ENCODE results near the gene RSPH6A. TPM values are rescaled to one million over a fixed set of nuclear protein-coding genes. Genes with fewer than 3 reads are reported as not detected.

The RSPH6A gene
- total and polyA plus RNA-seq, 3 experiments from 2014 or later: 0.16 to 0.22 TPM; not detected in 1

DNA sequence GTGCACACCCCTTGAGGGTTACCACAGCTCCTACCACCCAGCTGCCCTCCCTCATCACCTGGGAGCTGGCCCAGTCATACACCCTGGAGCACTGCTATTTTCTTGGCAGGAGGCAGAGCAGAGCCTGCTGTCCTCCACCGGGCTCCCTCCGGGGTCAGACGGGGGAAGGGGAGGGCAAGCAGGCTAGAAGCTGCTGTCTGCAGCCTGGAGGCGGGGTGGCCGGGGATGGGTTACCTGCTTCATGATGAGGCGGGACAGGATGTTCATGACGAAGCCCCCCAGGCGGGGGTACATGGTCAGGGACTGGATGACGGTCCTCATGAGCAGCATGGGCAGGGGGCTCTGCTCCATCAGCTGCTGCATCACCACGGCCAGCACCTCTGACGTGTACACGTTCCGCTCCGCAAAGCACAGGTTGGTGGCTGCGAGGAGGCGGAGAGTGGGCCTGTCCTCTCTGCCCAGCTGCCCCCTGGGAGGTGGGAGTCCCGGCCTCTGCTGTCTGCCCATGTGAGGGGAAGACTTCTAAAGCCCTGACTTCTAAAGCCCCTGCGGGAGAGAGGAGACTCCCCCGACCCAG lies 2.7 kb upstream of the RSPH6A start:
- DNase-seq: peak in 1 of 5 donors; percentile 51
- Histone ChIP-seq H3K27me3 (ENCODE audit: insufficient read depth, low read length, poor library complexity, severe bottlenecking) (no peaks in the 10 kb centered on the region), H3K4me3 (ENCODE audit: low read length) (no peak overlapping the region), H3K4me1 (ENCODE audit: insufficient read depth, low read length) (peaks cover 4% of the 10 kb centered on the region), H3K9me3 (ENCODE audit: low read length) (no peaks in the 10 kb centered on the region), H3K27ac (ENCODE audit: low read depth, low read length) (peak overlapping the region; percentile 24), H3K36me3 (ENCODE audit: insufficient read depth, low read length) (no peaks in the 10 kb centered on the region)
- Mint-ChIP-seq H3K36me3 (peaks cover 0 to 25% (median 2%) of the 10 kb centered on the region in 3 donors), H3K4me3 (no peak overlapping the region), H3K27me3 (peaks cover 0 to 2% of the 10 kb centered on the region in 2 donors), H3K4me1 (peaks cover 3 to 5% (median 3%) of the 10 kb centered on the region in 3 donors), H3K27ac (peak overlapping the region in 1 of 8 donors; percentile 81), H3K9me3 (no peaks in the 10 kb centered on the region)
- POLR2A ChIA-PET: no interaction called here
- CTCF ChIA-PET: interaction anchor here (0.7 to 2.0 kb wide), 11 partner anchors 12 to 447 kb away, joined by 3 to 19 read pairs (median 4); partner anchors contain the start of gene SIX5

DNA sequence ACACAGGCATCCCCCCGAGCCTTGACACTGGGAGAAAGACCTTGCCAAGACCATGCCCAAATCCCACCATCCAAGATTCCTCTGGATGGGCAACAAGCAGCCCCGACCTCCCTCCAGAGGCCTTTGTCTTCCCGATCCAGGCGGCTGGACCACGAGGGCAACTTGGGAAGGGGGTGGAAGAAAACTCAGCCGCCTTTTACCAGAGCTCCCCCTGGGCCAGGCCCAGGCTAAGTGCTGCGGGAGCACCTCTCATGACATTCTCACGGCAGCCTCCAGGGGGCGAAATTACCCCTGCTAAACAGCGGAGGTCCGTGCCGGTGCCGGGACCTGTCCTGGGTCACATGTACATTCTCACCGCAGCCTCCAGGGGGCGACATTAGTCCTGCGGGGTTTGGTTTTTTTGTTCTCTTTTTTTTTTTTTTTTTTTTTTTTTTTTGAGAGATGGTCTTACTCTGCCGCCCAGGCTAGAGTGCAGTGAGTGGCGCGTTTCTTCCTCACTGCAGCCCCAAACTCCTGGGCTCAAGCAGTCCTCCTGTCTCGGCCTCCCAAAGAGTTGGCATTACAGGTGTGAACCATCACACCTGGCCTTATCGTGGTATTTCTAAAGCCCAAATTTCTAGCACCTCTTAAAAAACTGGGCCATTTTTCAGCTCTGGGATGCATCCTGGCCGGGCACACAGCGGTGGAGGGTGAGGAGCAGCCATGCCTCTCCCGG lies 2.1 kb upstream of the RSPH6A start:
- Mint-ChIP-seq H3K4me3 (peak overlapping the region in 2 of 7 donors; percentile 3 to 12), H3K4me1 (peaks cover 3 to 5% (median 3%) of the 10 kb centered on the region in 3 donors), H3K36me3 (peaks cover 0 to 22% (median 2%) of the 10 kb centered on the region in 3 donors), H3K27ac (peak overlapping the region in 6 of 8 donors; percentile 21 to 81 (median 44)), H3K9me3 (no peaks in the 10 kb centered on the region), H3K27me3 (peaks cover 0 to 2% of the 10 kb centered on the region in 2 donors)
- no peaks in the 10 kb centered on the region for H3K36me3 ChIP-seq (ENCODE audit: insufficient read depth, low read length)
- H3K27ac ChIP-seq (ENCODE audit: low read depth, low read length): peak overlapping the region; percentile 24
- H3K27me3 ChIP-seq (ENCODE audit: insufficient read depth, low read length, poor library complexity, severe bottlenecking): no peaks in the 10 kb centered on the region
- H3K4me3 ChIP-seq (ENCODE audit: low read length): no peak overlapping the region
- ChIA-PET CTCF (interaction anchor here (0.6 to 2.0 kb wide), 22 partner anchors 9 to 447 kb away, joined by 3 to 19 read pairs (median 4); partner anchors contain the start of genes DMWD, FBXO46 and SIX5), POLR2A (no interaction called here)
- H3K4me1 ChIP-seq (ENCODE audit: insufficient read depth, low read length): peaks cover 4% of the 10 kb centered on the region
- H3K9me3 ChIP-seq (ENCODE audit: low read length): no peaks in the 10 kb centered on the region
- DNase-seq: peak; percentile 89 to 96 (median 92)

DNA sequence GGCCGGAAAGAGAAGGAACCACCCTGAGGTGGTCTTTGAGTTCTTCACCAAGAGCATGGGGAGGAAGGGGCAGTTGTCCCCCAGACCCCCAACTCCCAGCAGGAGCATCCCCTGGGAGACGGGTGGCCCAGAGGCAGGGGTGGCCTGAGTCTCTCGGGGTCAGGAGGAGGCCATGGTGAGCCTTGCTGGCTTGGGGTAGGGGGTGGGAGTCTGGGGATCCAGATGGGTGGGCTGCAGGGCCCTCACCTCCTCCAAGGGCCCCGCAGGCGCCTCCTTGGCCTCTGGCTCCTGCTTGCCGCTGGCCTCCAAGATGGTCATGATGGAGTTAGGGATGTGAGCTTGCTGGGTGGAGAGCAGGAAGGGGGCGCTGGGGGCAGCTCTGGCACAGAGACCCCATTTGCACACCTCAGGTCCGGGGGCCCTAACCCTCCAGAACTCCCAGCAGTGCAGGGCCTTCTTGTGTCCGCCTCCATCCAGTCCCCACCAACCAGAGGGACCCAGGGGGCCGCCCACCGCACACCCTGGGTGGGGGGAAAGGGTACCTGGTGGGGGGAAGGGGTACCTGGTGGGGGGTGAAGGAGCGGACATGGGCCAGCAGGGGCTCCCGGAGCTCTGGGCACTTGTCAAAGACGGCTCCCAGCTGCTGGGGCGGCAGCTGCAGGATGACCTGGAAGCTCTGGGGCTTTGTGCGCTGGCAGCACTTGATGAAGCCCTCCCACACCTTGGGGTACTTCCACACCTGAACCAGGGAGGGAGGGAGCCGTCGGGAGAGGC lies 1.3 kb upstream of the RSPH6A start:
- peaks cover 0 to 18% (median 2%) of the 10 kb centered on the region in 3 donors for H3K36me3 Mint-ChIP-seq
- ChIA-PET POLR2A (no interaction called here), CTCF (interaction anchor here (0.6 to 2.0 kb wide), 18 partner anchors 8 to 212 kb away, joined by 3 to 19 read pairs (median 4); partner anchors contain the start of genes DMWD, FBXO46 and SIX5)
- H3K27ac Mint-ChIP-seq: peak overlapping the region in 1 of 8 donors; percentile 29
- H3K4me3 Mint-ChIP-seq: no peak overlapping the region
- H3K4me1 Mint-ChIP-seq: peaks cover 3 to 5% (median 3%) of the 10 kb centered on the region in 3 donors
- Histone ChIP-seq H3K4me3 (ENCODE audit: low read length) (no peak overlapping the region), H3K9me3 (ENCODE audit: low read length) (no peaks in the 10 kb centered on the region), H3K4me1 (ENCODE audit: insufficient read depth, low read length) (peaks cover 4% of the 10 kb centered on the region), H3K27me3 (ENCODE audit: insufficient read depth, low read length, poor library complexity, severe bottlenecking) (no peaks in the 10 kb centered on the region), H3K36me3 (ENCODE audit: insufficient read depth, low read length) (no peaks in the 10 kb centered on the region), H3K27ac (ENCODE audit: low read depth, low read length) (no peak overlapping the region)
- H3K27me3 Mint-ChIP-seq: peaks cover 0 to 2% of the 10 kb centered on the region in 2 donors
- no peaks in the 10 kb centered on the region for H3K9me3 Mint-ChIP-seq
- DNase-seq: no peak

DNA sequence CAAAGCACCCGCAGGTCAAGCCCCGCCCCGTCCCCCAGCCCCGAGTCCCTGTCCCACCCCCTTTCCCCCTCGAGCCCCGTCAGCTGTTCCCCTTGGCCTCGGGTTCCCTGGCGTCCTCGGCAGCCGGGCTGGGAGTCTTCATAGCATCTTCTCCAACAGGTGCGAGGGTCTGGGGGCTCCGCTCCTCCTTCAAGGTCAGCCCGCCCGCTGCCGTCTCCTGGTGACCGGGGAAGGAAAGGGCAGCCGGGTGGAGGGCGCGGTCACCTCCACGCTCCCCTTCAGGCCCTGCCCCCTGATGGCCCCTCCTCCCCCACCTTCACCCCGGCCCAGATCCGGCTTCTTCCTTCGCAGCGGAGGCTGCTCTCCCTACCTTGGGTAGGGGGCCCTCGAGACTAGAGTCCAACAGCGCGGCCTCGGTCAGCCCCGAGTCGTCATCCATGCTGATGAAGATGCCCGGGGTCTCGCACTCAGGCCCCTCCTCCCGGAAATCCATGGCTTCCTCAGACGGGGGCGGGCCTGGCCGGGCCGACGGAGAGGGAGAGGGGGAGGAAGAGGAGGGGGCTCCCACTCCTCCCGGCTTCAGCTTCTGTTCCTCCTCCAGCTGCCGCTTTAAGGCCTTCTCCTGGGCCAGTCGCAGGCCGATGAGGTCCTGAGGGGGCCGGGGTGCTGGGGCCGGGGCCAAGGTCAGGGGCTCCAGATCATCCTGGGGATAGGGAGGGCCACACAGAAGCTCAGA lies 541 bp upstream of the RSPH6A start:
- H3K9me3 Mint-ChIP-seq: no peaks in the 10 kb centered on the region
- peaks cover 0 to 13% (median 2%) of the 10 kb centered on the region in 3 donors for H3K36me3 Mint-ChIP-seq
- peaks cover 0 to 5% of the 10 kb centered on the region in 2 donors for H3K27me3 Mint-ChIP-seq
- Histone ChIP-seq H3K27ac (ENCODE audit: low read depth, low read length) (no peak overlapping the region), H3K36me3 (ENCODE audit: insufficient read depth, low read length) (no peaks in the 10 kb centered on the region), H3K4me3 (ENCODE audit: low read length) (no peak overlapping the region), H3K9me3 (ENCODE audit: low read length) (no peaks in the 10 kb centered on the region), H3K4me1 (ENCODE audit: insufficient read depth, low read length) (peaks cover 4% of the 10 kb centered on the region), H3K27me3 (ENCODE audit: insufficient read depth, low read length, poor library complexity, severe bottlenecking) (no peaks in the 10 kb centered on the region)
- H3K4me1 Mint-ChIP-seq: peaks cover 3 to 5% (median 3%) of the 10 kb centered on the region in 3 donors
- no peak for DNase-seq
- no peak overlapping the region for H3K27ac Mint-ChIP-seq
- CTCF ChIA-PET: interaction anchor here (1.2 to 1.5 kb wide), 2 partner anchors 17 to 213 kb away, joined by 3 to 11 read pairs; no protein-coding TSS in a partner anchor
- peak overlapping the region in 1 of 7 donors; percentile 19 for H3K4me3 Mint-ChIP-seq
- POLR2A ChIA-PET: no interaction called here

DNA sequence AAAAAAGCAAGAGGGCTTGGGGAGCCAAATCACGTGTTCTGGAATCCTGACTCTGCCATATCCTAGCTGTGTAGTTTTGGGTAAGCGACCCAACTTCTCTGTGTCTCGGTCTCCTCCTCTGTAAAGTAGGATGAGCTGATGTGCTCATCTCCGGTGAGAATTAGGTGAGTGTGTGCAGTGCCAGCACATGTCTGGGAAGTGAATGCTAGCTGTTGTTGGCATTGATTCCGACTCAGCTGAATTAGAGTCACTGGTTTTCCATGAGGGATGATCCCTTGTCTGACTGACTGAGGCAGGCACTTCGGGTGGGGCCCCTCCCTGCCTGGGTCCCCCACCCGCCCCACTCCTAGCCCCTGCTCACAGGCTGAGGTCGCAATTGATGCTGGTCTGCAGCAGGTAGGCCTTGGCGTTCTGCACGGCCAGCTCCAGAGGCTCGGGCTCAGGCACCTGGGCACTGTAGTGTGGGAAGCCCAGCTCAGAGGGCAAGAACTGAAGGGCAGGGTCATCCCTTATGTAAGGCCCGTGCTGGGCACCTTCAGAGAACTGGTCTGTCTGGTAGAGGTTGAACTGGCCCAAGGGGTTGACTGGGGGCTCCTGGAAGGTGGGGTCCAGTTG lies 835 bp downstream of the RSPH6A start:
- Mint-ChIP-seq H3K9me3 (no peaks in the 10 kb centered on the region), H3K36me3 (peaks cover 0 to 2% (median 0%) of the 10 kb centered on the region in 3 donors), H3K27me3 (peaks cover 4 to 5% of the 10 kb centered on the region in 2 donors), H3K4me1 (peaks cover 3 to 5% (median 3%) of the 10 kb centered on the region in 3 donors), H3K4me3 (no peak overlapping the region), H3K27ac (no peak overlapping the region)
- Histone ChIP-seq H3K27ac (ENCODE audit: low read depth, low read length) (no peak overlapping the region), H3K27me3 (ENCODE audit: insufficient read depth, low read length, poor library complexity, severe bottlenecking) (no peaks in the 10 kb centered on the region), H3K9me3 (ENCODE audit: low read length) (no peaks in the 10 kb centered on the region), H3K36me3 (ENCODE audit: insufficient read depth, low read length) (no peaks in the 10 kb centered on the region), H3K4me3 (ENCODE audit: low read length) (no peak overlapping the region), H3K4me1 (ENCODE audit: insufficient read depth, low read length) (peaks cover 4% of the 10 kb centered on the region)
- CTCF ChIA-PET: interaction anchor here (0.9 to 2.6 kb wide), 3 partner anchors 15 to 44 kb away, joined by 3 to 11 read pairs (median 4); partner anchors contain the start of genes DMWD and SIX5
- POLR2A ChIA-PET: no interaction called here
- no peak for DNase-seq

DNA sequence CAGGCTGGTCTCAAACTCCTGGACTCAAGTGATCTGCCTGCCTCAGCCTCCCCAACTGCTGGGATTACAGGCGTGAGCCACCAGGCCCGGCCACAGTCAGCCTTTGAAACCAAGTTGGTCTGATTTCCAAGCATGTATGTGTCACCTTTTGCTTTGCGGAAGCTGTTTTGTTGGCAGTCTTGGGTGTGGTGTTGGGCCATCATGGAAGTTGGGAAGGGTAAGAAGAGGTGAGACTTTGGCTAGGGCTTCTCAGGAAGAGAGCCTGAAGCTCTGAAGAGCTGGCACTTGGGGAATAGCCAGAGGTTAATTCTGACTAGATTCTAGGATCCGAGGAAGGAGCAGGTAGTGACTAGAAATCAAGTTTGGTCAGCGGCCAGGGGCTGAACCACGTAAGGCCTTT lies 2.8 kb downstream of the RSPH6A start:
- no peaks in the 10 kb centered on the region for H3K36me3 ChIP-seq (ENCODE audit: insufficient read depth, low read length)
- POLR2A ChIA-PET: no interaction called here
- no peak overlapping the region for H3K4me3 ChIP-seq (ENCODE audit: low read length)
- H3K27me3 ChIP-seq (ENCODE audit: insufficient read depth, low read length, poor library complexity, severe bottlenecking): no peaks in the 10 kb centered on the region
- Mint-ChIP-seq H3K9me3 (no peaks in the 10 kb centered on the region), H3K27me3 (peaks cover 4 to 5% of the 10 kb centered on the region in 2 donors), H3K4me3 (no peak overlapping the region), H3K27ac (no peak overlapping the region), H3K4me1 (peaks cover 3 to 5% (median 3%) of the 10 kb centered on the region in 3 donors), H3K36me3 (peaks cover 0 to 2% (median 0%) of the 10 kb centered on the region in 3 donors)
- H3K9me3 ChIP-seq (ENCODE audit: low read length): no peaks in the 10 kb centered on the region
- H3K4me1 ChIP-seq (ENCODE audit: insufficient read depth, low read length): peaks cover 4% of the 10 kb centered on the region
- DNase-seq: no peak
- CTCF ChIA-PET: interaction anchor here (1.6 to 2.6 kb wide), 2 partner anchors 20 to 42 kb away, joined by 3 to 11 read pairs; partner anchors contain the start of genes DMWD and SIX5
- no peak overlapping the region for H3K27ac ChIP-seq (ENCODE audit: low read depth, low read length)

DNA sequence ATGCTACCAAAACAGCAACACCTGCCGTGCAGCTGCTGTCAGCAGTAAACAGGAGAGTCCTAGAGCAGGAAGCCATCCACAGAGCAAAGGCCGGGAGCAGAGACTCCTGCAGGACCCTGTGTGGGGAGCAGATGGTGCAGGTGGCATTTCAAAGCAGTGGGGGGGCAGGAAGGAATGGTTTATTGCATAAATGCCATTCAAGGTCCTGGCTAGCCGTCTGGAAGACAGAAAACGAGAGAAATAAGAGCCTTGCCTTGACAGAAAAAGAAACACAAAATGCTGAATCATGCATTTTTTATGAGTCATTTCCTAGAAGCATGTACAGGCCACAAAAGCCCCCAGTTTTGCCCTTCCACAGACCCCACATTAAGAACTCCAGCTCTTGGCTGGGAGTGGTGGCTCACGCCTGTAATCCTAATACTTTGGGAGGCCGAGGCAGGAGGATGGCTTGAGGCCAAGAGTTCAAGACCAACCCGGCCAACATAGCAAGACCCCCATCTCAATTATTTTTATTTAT lies 5.4 kb downstream of the RSPH6A start:
- Histone ChIP-seq H3K27ac (ENCODE audit: low read depth, low read length) (peak overlapping the region; percentile 73), H3K36me3 (ENCODE audit: insufficient read depth, low read length) (no peaks in the 10 kb centered on the region), H3K4me1 (ENCODE audit: insufficient read depth, low read length) (no peaks in the 10 kb centered on the region), H3K4me3 (ENCODE audit: low read length) (no peak overlapping the region), H3K27me3 (ENCODE audit: insufficient read depth, low read length, poor library complexity, severe bottlenecking) (no peaks in the 10 kb centered on the region), H3K9me3 (ENCODE audit: low read length) (no peaks in the 10 kb centered on the region)
- Mint-ChIP-seq H3K27me3 (peaks cover 4 to 5% of the 10 kb centered on the region in 2 donors), H3K36me3 (no peaks in the 10 kb centered on the region), H3K27ac (peak overlapping the region in 1 of 8 donors; percentile 92), H3K4me1 (no peaks in the 10 kb centered on the region), H3K4me3 (no peak overlapping the region), H3K9me3 (no peaks in the 10 kb centered on the region)
- POLR2A ChIA-PET: no interaction called here
- DNase-seq: no peak
- CTCF ChIA-PET: no interaction called here

Measured in CD8-positive, alpha-beta memory T cell (primary cell).